Activated T-helper 9 cell treated with anti-CD3 and anti-CD28 coated beads, Interleukin-2, amount 50 U/mL, for 16 hours (primary cell): ENCODE measurements around the gene PBX3.

Experiments used
- DNase-seq: peaks from one replicate; pipeline ENCODE4 v3.0.0-alpha.2; 2020; ENCODE audit warnings: low read depth

PBX3 gene

DNA sequence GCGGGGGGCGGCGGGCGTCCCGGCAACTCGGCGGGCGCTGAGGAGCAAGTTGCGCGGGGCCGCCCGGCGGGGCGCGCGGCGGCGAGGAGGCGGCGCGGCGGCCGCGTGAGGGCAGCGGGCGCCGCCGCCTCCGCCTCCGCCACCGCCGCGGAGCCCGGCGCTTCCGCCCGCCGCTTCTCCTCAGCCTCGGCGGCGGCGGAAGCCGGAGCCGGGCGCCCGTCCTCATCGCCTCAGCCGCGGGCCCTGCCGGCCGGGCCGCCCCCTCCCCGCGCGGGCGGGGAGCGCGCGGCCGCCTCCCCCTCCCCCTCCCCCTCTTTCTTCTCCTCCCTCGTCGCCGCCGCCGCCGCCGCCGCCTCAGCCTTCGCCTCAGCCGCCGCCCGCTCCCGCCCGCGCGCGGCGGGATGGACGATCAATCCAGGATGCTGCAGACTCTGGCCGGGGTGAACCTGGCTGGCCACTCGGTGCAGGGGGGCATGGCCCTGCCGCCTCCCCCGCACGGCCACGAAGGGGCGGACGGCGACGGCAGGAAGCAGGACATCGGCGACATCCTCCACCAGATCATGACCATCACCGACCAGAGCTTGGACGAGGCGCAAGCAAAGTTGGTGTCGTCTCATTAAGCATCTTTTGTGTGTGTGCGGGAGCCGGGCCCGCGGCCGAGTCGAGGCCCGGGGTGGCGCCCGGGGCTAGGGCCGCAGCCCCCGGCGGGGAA is at the start of gene PBX3:
TSS of gene PBX3 (plus strand) at position 321 of the 712 bp plus-strand sequence.
- DNase-seq: peak; percentile 41

DNA sequence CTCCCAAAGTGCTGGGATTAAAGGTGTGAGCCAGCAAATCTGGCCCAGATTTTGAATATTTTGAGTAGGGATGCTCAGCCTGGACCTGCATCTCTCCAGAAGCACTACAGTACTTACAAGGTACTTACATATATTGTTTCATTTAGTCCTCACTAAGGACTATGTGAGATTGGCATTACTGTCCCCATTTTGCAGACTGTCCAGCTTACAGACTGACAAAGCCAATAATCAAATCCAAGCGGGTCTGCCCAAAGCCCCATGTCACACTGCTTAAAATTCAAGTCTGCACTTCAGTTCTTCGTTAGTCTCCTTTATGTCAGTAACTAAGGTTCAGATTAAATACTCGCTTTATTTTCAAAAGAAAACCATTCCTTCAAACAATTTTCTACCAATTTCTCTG is 47.3 kb upstream of the PBX3 start:
- no peak for DNase-seq

DNA sequence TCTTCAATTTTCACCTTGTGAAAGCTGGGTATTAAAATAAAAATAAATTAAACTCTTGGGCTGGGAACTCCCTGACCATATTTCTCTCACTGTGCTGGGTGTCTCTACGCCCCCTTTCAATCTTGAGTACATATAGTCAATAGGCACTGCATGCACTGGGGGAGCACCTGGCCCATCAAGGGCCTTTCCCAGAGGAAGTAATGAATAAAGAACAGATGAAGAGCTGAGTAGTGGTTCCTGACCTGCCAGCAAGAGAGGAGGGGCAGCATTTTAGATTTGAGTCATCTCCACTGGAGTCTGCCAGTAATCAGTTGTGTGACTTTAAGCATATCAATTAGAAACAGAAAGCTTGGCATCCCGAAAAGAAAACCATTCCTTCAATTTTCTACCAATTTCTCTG is 46.4 kb upstream of the PBX3 start:
- no peak for DNase-seq

DNA sequence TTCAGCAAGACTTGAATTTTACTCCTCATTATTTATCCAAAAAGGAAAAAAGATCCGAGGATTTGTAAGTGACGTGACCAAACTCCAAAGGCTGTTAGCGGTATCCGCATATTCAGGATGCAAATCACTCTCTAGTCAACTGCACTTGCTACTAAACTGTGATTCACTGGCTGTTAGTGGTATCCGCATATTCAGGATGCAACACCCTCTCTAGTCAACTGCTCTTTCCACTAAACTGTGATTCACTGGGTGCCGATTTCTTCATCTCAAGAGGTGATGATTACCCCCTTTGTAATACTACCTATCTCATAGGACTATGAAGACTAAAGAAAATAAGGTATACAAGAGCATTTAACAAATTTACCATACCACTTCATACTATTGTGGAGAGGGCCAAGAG is 45.8 kb upstream of the PBX3 start:
- DNase-seq: no peak

DNA sequence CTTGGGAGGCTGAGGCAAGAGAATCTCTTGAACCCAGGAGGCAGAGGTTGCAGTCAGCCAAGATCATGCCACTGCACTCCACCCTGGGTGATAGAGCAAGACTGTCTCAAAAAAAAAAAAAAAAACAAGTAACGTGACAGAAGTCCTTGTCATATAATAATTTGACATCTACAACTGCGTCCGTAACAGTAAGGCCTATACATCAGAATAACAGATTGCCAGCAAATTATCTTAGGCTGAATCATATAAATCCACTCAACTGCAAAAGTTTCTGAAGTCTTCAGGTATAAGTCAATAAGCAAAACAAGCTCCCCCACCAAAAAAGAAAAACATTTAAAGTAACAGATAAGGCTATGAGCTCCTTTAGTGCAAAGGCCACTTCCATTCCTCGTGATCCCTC is 43.5 kb upstream of the PBX3 start:
- DNase-seq: no peak

DNA sequence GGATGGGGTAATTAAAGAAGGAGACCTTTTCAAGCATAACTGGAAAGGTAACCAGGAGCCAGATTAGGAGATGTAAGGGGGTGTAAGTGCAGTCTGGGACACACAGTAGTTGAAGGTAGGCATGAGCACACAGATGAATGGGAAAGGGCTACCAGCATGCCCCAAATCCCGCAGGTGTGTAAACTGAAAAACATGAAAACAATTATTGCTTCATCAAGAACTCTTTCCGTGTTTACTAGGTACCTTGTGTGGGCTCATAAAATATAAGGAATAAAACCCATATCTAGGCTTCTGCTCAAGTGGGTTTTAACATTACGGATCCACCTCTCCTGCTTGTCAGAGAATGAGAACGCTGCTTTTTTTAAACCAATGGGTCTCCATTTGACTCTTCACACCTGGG is 41.3 kb upstream of the PBX3 start:
- DNase-seq: no peak

DNA sequence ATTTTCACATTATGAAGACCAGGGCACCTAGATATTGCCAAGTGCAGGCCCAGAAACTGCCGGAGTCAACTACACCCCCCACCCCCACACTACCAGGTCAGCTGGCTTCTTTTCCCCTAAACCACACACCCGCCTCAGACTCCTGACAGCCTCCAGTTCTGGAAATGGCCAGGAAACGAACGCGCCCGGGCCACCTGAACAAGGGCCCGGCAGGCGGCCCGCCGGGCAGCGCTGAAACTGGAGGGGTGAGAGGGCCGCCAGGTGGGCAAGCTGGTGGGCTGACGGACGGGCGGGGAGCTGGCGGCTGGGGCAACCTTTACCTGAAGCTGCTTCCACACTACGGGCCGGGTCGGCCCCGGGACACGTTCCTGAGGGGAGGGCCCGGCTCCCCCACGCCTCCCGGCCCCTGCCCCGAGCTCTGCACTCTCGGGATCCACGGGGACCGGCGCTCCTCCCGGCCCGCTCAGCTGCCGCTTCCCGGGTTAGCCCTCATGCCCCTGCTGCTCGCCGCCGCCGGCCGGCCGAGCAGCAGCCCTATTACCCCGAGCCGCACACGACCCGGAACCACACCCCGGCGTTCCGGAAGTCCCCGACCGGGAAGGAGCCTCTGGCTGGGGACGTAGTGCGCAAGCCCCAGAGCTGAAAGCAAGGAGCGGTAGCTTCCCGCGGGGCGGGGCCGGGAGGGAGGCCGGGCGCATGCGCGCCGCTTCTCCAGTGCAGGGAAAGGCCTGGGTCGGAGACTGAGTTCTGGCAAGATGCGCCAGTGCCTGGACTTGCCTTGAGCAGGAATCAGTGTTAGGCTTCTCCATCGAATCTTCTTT is 40.3 kb upstream of the PBX3 start, which contains the start of gene MAPKAP1:
TSS of gene MAPKAP1 (minus strand) at position 558 of the 821 bp plus-strand sequence. CDS start 34,634 bp downstream, outside the sequence.
- DNase-seq: peak; percentile 93

DNA sequence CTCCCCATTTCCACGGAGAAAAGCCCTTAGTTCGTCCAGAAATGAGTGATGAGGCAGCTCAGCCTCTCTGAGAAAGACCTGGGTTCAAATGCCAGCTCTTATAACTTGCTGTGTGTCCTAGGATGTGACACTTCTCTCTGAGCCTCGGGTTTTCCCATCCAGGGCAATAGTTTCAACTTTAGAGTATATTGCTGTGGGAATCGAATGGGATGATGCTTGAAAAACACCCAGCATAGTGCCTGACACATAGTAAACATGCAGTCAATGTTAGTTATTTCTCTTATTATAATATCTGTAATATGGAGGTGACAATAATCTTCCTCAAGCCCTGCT is 39.7 kb upstream of the PBX3 start:
- DNase-seq: no peak

DNA sequence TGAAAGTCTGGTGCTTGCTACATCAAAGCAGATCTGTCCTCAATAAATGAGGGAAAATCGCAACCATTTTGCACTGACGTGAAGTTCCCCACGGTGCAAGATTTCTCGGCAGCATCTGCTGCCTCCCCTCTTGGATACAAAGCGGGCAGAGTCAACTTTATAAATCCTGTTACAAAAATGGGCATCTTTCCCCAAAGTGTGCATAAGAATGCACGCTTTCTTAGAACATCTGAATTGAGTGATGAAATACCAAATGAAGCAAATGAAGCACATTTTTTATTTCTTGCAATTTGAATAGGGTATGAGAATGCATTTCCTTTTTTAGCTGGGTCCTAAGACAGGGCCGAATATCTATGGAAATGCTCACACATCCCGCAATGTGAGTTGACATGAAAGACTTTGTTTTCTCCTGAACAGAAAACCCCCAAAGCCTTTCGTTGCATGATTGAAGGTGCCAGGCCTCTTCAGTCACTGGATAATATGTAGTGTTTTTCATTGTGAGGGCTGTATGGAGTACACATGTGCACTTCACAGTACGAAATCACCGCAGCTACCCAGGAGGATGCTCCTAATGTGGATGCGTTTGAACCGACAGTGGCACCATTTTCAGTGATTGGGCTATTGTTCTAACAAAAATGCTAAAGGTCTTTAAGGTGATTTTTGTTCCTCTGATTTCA is 20.6 kb upstream of the PBX3 start:
- no peak for DNase-seq

DNA sequence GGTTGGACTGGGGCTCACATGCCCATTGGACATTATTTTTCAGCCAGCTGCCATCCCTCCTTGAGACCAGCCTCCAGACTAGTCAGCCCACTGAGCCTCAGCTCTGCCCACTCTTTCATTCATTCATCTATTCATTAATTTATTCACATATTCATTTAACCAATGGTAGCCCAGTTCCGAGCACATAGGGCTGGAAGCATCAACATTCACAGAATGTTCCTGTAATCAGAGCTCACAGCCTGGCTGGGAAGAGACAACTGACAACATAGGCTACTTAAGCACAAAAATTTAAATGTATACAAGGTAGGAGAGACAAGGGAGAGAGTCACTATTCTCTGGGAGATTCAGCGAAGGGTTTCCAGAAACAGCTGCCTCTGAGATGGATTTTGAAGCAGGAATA is 17.0 kb upstream of the PBX3 start:
- no peak for DNase-seq

DNA sequence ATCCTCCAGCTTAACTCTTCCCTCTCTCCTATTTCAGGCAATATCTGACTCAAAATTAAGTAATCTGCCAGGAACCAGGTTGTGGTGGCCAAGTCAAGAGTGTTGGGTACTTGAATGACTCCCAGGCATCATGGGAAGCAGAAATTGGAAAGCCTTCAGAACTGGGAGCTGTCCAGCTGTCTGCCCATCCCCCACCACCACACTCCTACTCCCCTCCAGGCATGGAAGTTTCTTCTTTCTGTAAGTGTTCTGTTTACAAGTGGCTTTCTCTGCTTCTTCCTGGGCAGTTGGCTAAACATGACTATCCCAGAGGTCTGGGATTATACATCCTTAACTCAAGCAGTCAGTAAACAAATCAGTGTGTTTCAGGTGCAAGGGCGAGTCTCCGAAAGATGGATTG is 14.6 kb upstream of the PBX3 start:
- no peak for DNase-seq

DNA sequence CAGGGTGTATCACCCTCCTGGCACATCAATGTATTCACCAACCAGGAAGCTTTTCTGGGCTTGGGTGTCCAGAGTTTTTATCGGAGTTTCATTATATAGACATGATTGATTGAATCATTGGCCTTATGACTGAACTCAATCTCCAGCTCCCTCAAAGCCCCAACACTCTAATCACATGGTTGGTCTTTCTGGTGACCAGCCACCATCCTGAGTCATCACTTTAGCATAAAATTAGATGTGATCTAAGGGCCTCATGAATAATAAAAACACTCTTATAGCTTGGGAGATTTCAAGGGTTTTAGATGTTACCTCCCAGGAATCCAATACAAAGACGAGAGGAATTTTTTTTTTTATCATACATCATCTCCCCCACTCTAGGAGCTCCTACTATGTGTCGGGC is 7.7 kb upstream of the PBX3 start:
- no peak for DNase-seq

DNA sequence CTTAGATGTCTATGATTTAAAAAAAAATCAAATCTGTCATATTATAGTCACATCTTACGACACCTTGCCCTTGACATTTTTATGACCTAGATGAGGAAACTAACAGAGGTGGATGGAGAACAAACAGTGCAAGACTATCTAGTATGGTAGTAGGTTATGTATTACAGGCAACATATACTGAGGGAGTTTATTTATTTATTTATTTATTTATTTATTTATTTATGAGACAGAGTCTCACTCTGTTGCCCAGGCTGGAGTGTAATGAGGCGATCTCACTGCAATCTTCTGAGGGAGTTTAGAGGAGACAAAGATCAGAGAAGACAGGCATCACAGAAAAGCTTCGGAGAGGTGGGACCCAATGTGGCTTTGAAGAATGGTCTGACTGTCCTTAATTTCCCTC is 4.5 kb upstream of the PBX3 start:
- no peak for DNase-seq

DNA sequence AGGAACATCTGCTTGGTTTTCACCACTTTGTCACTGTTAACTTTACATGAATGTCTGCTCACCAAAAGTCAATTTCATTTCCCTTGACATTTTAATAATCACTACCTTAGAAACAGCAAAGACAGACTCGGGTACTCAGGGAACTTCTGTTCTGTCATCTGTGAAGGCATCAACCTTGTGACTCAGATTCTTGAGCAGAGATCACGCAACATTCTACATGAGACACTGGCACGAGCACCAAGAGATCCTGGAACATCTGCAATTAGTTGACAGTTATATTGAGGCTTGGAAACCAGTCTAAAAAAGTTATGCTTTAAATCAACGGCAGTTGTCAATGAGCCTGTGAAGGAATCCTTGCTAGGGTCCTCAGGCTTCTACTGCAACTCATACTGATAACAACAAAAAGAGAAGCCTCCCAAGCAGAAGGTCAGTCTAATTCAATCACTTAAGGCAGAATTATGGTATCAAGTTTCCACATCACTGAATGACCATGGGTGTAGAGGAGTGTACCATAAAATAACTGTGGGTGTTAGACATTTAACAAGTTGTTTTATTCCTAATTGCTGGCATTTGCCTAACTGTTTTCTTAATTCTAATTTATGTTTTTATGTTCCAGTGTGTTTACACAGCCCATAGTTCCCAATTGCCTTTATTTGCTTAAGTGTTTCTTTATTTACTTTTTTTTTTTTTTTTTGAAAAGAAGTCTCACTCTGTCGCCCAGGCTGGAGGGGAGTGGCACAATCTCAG is 3.3 kb upstream of the PBX3 start:
- DNase-seq: no peak

DNA sequence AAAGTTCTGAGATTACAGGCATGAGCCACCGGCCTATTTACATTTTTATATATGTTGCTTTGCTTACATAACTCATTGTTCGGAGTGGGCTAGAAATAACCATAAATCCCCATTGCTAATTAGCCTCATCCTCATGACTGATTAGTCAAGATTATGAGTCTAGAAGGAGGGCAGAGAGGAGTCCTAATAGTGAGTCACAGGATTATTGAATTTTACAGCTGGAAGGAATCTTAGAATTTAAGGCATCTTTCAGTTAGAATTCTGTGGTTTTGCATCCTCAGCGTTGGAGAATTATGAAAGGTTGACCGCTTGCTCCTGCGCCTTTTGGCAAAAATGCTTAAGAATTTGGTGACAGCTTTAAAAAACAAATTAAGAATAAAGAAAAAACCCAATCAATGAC is 2.6 kb upstream of the PBX3 start:
- DNase-seq: no peak

DNA sequence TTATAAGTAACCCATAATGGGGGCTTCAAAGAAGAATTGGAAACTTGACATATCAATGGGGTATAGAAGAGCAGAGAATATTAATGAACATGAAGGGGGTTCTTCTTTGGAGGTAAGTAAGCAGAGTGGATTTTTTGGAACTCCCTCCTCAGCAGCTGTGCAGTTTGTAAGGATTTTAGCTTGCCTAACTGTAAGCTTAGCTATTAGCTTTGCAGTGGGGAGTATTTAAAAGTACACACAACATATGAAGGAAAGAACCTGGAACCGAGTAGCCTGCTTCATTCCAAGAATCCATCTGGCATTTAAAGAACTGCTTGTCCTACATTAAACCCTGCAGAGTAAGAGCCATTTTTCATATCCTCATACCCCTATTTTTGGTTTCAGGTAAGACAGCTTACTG is 2.2 kb upstream of the PBX3 start:
- no peak for DNase-seq

DNA sequence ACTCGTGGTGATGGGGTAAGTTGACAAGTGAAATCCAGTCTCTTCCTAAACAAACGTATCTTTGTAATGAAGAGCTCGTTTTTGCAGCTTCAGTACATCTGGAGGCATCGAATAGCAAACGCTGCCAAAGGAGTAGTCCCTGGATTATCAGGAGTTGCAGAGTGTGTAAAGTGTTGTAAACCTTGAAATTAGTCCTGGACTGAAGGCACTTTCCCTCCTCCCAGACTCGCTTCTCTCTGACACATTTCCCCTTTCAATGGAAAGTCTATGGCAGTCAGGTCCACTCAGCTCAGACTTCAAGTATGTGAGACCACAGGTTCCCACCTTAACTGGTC is 1.5 kb upstream of the PBX3 start:
- DNase-seq: no peak

DNA sequence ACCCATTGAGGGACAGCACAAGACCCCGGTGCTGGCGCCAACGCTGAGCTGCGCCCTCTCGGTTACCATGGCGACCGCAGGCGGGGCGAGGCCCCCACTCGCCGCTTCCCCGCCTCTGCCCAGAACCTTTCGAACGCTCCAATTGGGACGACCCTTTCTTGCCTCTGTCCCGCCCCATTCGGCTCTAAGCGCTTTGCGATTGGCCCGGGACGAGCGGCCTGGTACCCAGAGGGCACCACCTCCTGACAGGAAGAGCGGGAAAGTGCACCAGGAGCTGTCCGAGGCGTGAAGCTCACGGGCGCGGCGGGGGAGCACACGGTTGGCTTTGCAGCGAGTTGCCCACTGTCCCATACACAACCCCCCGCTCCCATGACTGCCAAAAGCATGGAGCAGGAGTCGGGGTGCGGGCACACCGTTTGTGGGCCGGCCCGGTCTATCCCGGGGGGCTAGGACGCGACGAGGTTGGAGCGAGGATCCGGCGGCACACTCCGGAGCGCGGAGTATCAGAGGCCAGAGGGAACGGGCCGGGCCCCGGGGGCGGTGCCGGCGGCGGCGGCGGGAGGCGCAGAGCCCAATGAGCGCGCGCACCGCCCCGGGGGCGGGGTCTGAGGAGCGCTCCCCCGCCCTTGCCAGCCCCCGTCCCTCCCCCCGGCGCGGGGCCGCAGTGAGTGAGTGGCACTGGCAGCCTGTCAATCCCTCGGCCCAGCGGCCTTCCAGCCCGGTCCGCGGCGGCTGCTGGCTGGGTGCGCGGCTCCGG is 978 bp upstream of the PBX3 start:
- DNase-seq: peak; percentile 88

DNA sequence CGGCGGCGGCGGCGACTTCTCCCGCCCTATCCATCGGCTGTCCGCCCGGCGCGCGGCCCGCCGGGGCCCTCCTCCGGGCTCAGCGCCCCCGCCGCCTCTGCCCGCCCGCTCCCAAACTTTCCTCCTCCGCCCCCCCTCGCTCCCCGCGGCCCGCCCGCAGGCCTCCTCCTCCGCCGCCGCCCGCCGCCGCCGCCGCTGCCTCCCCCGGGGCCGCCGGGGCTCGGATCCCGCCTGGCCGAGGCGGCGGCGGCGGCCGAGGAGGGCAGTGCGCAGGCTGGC is 460 bp upstream of the PBX3 start:
- no peak for DNase-seq

DNA sequence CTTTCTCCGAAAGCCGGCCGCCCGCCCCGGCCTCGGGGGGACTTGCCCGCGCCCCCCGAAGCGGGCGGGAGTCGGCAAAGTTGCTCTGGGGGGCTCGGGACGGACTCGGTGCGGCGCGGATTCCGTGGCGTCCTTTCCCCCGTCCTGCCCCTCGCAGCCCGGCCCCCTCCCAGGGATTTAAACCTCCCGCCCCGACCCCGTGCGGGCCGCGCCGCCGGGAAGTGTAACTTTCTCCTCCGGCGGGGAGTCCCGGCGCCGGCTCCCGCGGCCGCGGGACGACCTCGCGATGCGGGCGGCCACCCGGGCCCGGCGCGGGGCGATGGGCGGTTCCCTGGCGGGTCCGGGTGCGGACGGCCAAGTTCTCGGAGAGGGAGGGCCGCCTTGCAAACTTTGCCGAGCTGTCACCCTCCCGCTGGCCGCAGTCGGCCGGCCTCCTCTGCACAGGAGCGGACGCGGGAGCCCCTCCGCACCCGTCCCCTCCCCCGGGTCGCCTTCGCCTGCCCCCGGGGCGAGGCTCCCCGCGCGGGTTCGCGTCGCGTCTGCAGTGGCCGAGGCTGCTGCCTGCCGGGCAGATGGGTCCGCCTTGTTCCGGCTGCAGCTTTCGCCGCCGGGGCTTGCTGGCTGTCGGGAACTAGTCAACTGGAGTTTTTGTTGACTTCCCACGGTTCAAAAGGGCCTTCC is 732 bp downstream of the PBX3 start:
- DNase-seq: peak; percentile 18

DNA sequence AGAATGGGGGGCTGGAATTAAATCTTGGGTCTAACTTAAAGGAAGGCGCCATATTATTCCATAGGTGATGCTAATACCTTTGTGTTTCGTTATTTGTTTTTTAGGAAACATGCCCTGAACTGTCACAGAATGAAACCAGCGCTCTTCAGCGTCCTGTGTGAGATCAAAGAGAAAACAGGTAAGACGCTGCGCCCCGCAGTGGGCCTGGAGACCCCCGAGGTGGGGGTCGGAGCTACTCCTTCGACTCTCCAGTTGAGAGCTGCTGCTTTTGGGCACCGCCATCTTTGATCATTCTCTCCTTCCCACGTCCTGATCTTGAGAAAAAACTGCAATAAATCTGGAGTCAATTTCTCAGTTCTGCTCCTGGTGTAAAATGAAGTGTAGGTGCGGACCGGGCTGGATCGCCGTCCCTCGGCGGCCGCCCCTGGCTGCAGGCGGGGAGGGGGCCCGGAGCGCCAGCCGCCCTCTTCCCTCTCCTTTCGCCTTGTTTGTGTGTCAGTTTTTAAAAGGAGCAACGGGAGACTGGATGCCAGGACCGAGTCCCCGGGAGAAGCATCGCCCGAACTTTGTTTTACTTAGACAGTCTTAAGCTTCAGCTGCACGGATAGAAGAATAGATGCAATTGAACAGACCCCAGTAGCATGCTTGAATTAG is 1.4 kb downstream of the PBX3 start:
- DNase-seq: no peak
